Right atrium auricular region (tissue), 2 donors: ENCODE measurements around the gene KCNH5. TPM values are rescaled to one million over a fixed set of nuclear protein-coding genes. Genes with fewer than 3 reads are reported as not detected.

ENCODE experiments used
- DNase-seq: peaks from one replicate; pipeline ENCODE4 v3.0.0-alpha.2; 2019; ENCODE audit warnings: low spot score
- H3K27ac ChIP-seq, 2 donors: fragments of 200-600 bp; sonication (generic); 1 replicate in 1 of 2; 2 replicates in 1 of 2; pipeline ENCODE4 v1.5.1; 2016 to 2019
- H3K27me3 ChIP-seq, 2 donors: fragments of 200-600 bp; sonication (generic); one replicate each; pipeline versions ENCODE4 v1.5.1 to v1.6.0; 2017 to 2019
- H3K36me3 ChIP-seq: fragments of 200-600 bp; sonication (generic); one replicate; pipeline ENCODE4 v1.5.1; 2016
- H3K4me1 ChIP-seq, 2 donors: fragments of 200-600 bp; sonication (generic); one replicate each; pipeline versions ENCODE4 v1.5.1 to v1.6.0; 2017 to 2019
- H3K4me3 ChIP-seq, 2 donors: fragments of 200-600 bp; sonication (generic); 1 replicate in 1 of 2; 2 replicates in 1 of 2; pipeline ENCODE4 v1.5.1; 2017 to 2019; ENCODE audit warnings: mild to moderate bottlenecking in 1 of 2, moderate library complexity in 1 of 2
- H3K9me3 ChIP-seq, 2 donors: fragments of 200-600 bp; sonication (generic); one replicate each; pipeline ENCODE4 v1.5.1; 2019
- total RNA-seq, 2 donors: library from RNA; depleted of rRNA; stranded (reverse); fragments of >200 nt; gene quantifications; one replicate each; pipeline ENCODE4 v1.1.0, GENCODE V29; 2016
- TF ChIP-seq, protein P1 (sequence below), 2 donors: fragments of 200-600 bp; sonication (generic); IDR thresholded peaks; one replicate each; pipeline ENCODE4 v1.5.1; 2019; ENCODE audit warnings: antibody characterized with exemption in 2 of 2

The KCNH5 gene
- total RNA-seq, 2 donors from 2014 or later: 1.3 TPM; not detected in 1

GRCh38 chr14:62934439-62934838, 110.8 kb downstream of the KCNH5 start:
- Histone ChIP-seq H3K27ac (no peak overlapping the region), H3K4me1 (no peaks in the 10 kb centered on the region), H3K9me3 (no peaks in the 10 kb centered on the region), H3K4me3 (no peak overlapping the region), H3K27me3 (no peaks in the 10 kb centered on the region), H3K36me3 (no peaks in the 10 kb centered on the region)
- TF ChIP-seq, protein P1, sequence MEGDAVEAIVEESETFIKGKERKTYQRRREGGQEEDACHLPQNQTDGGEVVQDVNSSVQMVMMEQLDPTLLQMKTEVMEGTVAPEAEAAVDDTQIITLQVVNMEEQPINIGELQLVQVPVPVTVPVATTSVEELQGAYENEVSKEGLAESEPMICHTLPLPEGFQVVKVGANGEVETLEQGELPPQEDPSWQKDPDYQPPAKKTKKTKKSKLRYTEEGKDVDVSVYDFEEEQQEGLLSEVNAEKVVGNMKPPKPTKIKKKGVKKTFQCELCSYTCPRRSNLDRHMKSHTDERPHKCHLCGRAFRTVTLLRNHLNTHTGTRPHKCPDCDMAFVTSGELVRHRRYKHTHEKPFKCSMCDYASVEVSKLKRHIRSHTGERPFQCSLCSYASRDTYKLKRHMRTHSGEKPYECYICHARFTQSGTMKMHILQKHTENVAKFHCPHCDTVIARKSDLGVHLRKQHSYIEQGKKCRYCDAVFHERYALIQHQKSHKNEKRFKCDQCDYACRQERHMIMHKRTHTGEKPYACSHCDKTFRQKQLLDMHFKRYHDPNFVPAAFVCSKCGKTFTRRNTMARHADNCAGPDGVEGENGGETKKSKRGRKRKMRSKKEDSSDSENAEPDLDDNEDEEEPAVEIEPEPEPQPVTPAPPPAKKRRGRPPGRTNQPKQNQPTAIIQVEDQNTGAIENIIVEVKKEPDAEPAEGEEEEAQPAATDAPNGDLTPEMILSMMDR (IDR thresholded peaks at IDR 0.05): no peak
- DNase-seq: no peak

DNA sequence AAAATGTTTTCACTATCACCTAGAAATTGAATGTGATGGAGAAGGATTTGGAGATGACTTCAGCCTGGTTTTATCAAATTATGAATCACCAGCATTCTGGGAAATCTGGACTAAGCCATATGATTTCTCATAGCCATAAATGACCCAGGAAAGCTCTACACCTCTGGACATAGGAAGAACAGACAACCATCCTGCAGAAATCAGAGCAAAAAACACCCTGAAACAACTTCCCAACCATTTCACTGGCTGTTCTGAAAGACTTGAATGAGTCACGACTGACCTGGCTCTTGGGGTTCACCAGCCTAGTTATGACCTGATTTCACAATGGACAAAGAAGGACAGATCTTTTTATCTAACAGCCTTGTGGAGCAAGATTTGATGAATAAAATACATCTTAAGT, 123.8 kb downstream of the KCNH5 start:
- Histone ChIP-seq H3K4me3 (no peak overlapping the region), H3K9me3 (peaks cover 0 to 9% of the 10 kb centered on the region in 2 donors), H3K27me3 (no peaks in the 10 kb centered on the region), H3K27ac (no peak overlapping the region), H3K36me3 (no peaks in the 10 kb centered on the region), H3K4me1 (no peaks in the 10 kb centered on the region)
- TF ChIP-seq, protein P1 (IDR thresholded peaks at IDR 0.05): no peak
- DNase-seq: no peak

DNA sequence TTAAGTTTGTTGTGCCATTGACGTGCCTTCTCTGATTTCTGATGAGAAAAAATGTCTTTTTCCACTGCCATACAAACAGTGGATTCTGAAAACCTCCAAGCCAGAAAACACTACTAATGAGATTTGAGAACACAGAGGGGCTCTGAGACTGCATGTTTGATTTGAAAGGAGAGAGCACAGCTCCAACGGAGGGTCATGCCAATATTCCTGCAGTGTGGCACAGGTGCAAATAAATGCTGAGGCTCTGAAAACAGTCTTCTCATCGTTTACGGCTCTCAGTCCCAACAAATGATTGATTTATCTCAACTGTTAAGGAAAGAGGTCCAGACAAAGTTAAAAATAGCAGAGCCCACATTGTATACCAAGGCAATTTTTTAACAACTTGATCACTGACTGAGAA, 128.7 kb downstream of the KCNH5 start:
- Histone ChIP-seq H3K4me1 (no peaks in the 10 kb centered on the region), H3K36me3 (no peaks in the 10 kb centered on the region), H3K4me3 (no peak overlapping the region), H3K27ac (no peak overlapping the region), H3K27me3 (no peaks in the 10 kb centered on the region), H3K9me3 (no peaks in the 10 kb centered on the region)
- no peak for DNase-seq
- TF ChIP-seq, protein P1 (IDR thresholded peaks at IDR 0.05): no peak

GRCh38 chr14:62914873-62915272, 130.4 kb downstream of the KCNH5 start:
- Histone ChIP-seq H3K27ac (no peak overlapping the region), H3K4me1 (no peaks in the 10 kb centered on the region), H3K27me3 (no peaks in the 10 kb centered on the region), H3K9me3 (no peaks in the 10 kb centered on the region), H3K36me3 (no peaks in the 10 kb centered on the region), H3K4me3 (no peak overlapping the region)
- TF ChIP-seq, protein P1 (IDR thresholded peaks at IDR 0.05): no peak
- no peak for DNase-seq

DNA sequence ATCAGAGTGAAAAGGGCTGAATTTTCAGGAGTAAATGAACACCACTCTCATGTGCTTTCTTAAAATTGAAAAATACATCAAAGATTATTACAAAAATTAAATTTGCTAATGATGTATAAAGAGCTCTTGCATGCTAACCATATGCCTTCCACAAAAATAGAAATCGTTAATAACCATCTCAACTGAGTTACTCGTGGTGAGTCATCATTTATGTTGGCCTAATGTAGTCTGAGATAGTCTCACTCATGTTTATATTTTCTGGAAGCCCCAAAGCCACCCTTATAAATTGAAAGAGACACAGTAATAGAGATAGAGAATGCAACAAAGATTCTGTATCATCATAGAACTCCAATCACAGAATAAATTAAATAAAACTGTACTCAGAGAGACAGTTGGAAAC, 131.2 kb downstream of the KCNH5 start:
- Histone ChIP-seq H3K4me1 (no peaks in the 10 kb centered on the region), H3K9me3 (no peaks in the 10 kb centered on the region), H3K27ac (no peak overlapping the region), H3K4me3 (no peak overlapping the region), H3K27me3 (no peaks in the 10 kb centered on the region), H3K36me3 (no peaks in the 10 kb centered on the region)
- TF ChIP-seq, protein P1 (IDR thresholded peaks at IDR 0.05): no peak
- DNase-seq: no peak

DNA sequence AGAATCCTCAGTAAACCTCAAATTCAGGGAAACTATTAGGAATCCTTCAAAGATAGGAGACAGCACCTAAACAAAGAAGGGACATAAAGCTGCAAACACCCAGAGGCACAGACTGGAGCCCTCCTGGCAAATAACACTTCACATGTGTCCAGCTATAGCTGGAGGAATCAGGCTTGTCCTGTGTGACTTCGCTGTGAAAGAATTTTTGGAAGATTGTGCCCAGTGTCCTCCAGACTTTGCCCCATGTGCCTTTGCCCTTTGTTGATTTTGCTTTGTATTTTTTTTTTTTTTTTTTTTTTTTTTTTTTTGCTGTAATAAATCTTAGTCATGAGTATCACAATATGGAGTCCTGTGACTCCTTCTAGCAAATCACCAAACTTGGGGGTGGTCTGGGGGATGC, 136.8 kb downstream of the KCNH5 start:
- Histone ChIP-seq H3K27ac (no peak overlapping the region), H3K36me3 (no peaks in the 10 kb centered on the region), H3K9me3 (no peaks in the 10 kb centered on the region), H3K4me3 (no peak overlapping the region), H3K27me3 (no peaks in the 10 kb centered on the region), H3K4me1 (no peaks in the 10 kb centered on the region)
- no peak for DNase-seq
- TF ChIP-seq, protein P1 (IDR thresholded peaks at IDR 0.05): no peak
